ENCODE data around the gene POLR3GL.
"Not testable (repeated sequence)": the region's sequence is repeated elsewhere in the genome, so short reads cannot be mapped to it uniquely, and the experiment has no call there.

POLR3GL gene
- 13.3 to 24.8 reads per million in 2 donors for total RNA-seq

GRCh38 chr1:145964328-145965118 is at the start of gene POLR3GL, which contains the start of gene ANKRD34A:
TSS of gene POLR3GL (plus strand) at chr1:145964690. CDS start at chr1:145974866, 10,176 bp downstream.
TSS of gene ANKRD34A (minus strand) at chr1:145964575. CDS start at chr1:145961759, 2,816 bp downstream.
- peak; percentile 84 for DNase-seq

DNA sequence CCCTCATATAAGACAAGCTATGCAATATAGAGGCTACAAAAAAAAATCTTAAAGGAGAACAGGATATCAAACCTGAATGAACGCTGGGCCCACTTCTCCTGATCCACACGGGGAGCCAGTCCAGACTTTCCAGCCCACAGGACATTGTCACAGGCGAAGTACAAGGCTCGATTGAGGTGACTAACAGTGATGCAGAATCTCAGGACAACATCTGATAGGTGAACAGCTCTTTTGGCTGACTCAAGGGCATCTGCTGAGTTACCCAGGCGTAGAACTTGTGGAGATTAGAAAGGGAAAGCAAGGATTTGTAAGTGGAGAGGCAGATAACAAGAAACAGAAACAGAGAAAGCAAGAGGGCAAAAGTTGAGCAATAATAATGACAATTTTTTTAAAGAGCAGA is 47.7 kb upstream of the POLR3GL start:
- DNase-seq: no peak

DNA sequence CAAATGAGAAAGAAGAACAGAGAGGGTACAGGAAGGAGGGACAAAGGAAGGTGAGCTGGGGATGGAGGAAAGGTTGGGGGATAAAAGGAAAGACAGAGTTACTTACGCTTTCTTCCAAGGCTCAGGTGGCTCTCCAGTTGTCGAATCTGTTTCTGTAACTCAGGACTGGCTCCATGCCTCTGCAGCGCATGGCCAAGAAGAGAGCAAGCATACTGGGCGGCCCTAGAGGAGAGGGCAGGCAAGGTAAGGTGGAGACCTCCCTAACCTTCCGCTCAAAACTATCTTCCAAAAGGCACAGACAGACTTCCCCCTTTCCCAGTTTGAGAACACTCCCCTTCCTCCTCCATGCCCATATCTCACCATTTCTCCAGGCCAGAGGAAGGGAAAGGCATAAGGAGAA is 46.9 kb upstream of the POLR3GL start:
- no peak for DNase-seq

DNA sequence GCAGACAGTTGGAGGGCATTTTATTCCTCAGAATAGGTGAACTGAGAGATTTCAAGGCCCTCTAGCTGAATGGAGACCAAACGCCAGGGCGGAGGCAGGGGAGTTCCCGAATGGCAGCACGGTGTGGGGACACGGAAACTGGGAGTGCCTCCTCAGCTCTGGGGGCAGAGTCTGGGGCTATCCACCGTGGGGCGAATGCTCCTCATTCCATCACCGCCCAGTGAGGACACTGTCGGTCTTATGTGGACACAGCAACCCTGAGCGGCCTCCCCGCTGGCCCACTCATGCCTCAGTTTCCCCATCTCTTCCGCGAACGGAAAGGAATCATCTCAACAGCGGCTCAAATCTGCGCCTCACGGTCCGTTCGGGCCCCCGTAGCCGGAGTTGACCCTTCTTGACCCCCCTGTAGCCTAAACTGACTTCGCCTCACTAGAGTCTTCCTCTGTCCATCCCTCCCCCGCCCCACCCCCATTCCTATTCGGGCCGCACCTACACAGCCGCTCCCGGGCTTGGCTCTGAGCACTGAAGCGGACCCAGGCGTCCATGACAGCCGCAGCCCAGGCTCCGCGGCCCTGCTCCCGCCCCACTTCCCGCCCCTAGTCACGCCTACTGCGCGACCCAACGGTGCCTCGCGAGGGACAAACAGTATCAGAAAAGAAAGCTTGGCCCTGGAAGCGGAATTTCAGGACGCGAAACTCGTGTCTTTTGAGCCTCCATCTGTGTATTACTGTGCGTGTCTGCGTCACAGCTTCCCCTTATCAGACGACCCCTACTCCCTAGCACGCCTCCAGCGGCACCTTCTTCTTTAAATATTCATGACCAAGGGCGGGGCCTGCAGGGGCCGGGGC is 46.1 kb upstream of the POLR3GL start, which contains the start of gene PEX11B:
TSS of gene PEX11B (minus strand) at position 574 of the 848 bp plus-strand sequence. CDS start at position 545, 29 bp downstream.
- peak; percentile 88 for DNase-seq

- no peak for DNase-seq
Observed at GRCh38 chr1:145918992-145919939, 45.2 kb upstream of the POLR3GL start.

GRCh38 chr1:145920297-145920696 is 44.2 kb upstream of the POLR3GL start:
- not testable (repeated sequence) for DNase-seq

GRCh38 chr1:145922266-145922665 is 42.2 kb upstream of the POLR3GL start:
- no peak for DNase-seq

DNA sequence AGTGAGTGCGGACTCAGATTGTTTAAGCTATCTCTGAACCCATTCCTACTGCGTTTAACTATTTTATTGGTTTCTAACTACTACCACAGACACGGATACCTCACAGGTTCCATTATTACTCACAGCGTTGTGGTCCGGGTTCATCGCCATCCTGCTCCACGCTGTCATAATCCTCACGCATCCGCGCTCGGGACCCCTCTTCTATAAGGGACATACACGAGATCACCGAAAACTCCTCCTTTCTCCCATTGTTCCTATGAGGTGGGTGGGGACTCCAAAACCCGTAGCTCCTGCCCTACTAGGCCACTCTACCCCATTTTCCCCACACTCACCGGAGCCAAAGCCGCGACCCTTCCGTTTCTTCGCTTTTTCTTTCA is 37.8 kb upstream of the POLR3GL start:
- DNase-seq: no peak

GRCh38 chr1:145927063-145927886 is 37.2 kb upstream of the POLR3GL start, which contains the start of gene RBM8A:
TSS of gene RBM8A (minus strand) at chr1:145927484. CDS start at chr1:145927426, 58 bp downstream.
- DNase-seq: peak; percentile 84

- no peak for DNase-seq
Observed at GRCh38 chr1:145927916-145928643, 36.4 kb upstream of the POLR3GL start.

- DNase-seq: not testable (repeated sequence)
Observed at GRCh38 chr1:145932522-145933009, 31.9 kb upstream of the POLR3GL start.

DNA sequence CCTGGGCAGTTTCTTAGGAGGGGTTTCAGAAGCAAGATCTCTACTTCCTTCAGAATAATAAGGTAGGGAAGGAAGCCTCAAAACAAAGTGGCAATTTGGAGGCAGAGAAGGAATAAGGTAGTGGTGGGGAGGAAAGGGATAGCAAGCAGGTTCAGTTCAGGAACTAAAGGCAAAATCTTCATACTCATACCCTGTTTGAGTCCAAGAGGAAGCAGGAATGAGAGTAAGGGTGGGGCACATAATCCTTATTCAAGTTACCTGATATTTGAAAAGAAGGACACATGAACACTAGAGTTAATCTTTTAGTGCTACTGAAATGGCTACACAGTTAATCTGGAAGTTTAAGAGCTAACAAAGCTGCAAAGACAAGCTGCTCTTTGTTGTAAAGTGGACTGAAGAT is 28.8 kb upstream of the POLR3GL start:
- DNase-seq: no peak

- DNase-seq: no peak
Observed at GRCh38 chr1:145936247-145936646, 28.2 kb upstream of the POLR3GL start.

- no peak for DNase-seq
Observed at GRCh38 chr1:145937436-145937835, 27.1 kb upstream of the POLR3GL start.

GRCh38 chr1:145942405-145942804 is 22.1 kb upstream of the POLR3GL start:
- DNase-seq: no peak

DNA sequence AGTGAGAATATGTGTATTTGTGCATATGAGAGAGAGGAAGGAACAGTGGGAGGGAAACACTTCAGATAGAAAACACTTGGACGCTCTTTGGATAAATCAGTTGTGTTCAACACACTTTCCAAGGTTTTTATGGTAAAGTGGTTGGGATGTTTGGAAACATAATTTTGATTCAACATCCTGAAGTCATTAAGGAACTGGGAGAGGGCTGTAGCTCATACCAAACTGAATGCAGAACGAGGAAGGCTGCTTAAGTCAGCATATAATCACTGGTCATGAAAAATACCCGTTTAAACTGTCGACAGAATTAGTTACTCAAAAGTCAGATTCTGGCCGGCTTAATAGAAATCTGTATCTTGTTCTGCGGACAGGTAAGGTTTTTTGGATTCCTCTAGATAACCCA is 21.6 kb upstream of the POLR3GL start:
- no peak for DNase-seq

DNA sequence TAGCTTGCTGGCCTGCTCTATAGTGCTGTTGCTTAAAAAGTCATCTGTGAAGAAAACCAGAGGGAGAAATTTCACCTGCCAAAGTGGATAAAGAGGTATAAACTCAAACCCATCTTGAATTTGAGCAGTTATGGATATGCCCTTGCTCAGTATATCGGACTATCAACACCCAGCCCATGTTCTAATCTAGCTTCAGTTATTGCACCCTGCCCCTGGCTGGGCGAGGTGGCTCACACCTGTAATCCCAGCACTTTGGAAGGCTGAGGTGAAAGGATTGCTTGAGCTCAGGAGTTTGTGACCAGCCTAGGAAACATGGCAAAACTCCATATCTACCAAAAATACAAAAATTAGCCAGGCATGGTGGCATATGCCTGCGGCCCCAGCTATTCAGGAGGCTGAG is 20.0 kb upstream of the POLR3GL start:
- DNase-seq: no peak

DNA sequence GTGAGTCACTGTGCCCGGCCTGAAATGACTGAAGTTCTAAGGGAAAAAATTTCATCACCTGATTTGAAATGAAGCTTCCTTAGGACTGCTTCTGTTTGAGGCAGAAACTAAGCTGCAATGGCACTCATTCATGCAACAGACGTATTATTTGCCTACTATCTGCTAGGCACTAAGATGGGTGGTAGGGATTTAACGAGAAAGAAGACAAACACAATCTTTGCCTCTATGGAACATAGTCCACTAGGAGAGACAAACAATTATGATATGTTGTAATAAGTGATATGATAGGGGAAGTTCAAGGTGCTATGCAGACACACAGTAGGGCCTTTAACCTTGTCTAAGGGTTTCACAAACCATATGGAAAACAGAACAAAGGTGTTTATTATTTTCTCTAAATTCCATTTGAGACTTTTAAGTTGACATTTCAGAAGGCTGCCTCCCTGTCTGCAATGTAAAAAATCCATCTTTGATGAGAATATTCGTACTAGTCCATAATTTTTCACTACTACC is 18.0 kb upstream of the POLR3GL start:
- no peak for DNase-seq

DNA sequence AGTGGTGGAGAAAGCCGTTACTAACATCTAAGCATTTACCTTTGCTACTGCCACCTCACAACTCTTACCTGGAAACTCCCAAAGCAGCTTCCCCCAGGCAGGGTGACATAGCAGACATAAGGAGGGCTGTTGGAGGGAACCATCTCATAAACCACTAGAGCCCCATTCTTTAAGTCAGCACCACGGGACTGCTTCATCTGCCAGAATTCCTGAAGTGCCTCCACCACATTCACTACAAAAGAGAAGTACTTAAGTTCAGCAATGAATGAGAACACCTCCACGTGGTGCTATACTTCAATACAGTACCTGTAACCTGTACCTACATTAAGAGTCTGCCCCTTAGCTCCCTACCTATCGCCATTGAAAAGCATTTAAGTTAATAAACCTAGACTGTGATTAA is 16.9 kb upstream of the POLR3GL start:
- no peak for DNase-seq

GRCh38 chr1:145949219-145949618 is 15.3 kb upstream of the POLR3GL start:
- DNase-seq: no peak

Measured in T-helper 9 cell (primary cell).